Skin epidermis (tissue), 12 donors: Measurements from ENCODE around the gene MRTFA.
"Not testable (repeated sequence)": the region's sequence is repeated elsewhere in the genome, so short reads cannot be mapped to it uniquely, and the experiment has no call there.

ENCODE experiments used
- H3K27ac ChIP-seq, 21 experiments: fragments of 200-600 bp; sonication (generic) in 11 of 21; one replicate each; pipeline ENCODE4 v1.5.0; 2020; ENCODE audit warnings: mild to moderate bottlenecking in 3 of 21, inconsistent platforms in 2 of 21, moderate library complexity in 2 of 21
- H3K4me3 ChIP-seq, 7 experiments: fragments of 200-600 bp; sonication (generic) in 2 of 7; one replicate each; pipeline ENCODE4 v1.5.0; 2020; ENCODE audit warnings: inconsistent platforms in 2 of 7, mild to moderate bottlenecking in 2 of 7, moderate library complexity in 1 of 7

The MRTFA gene

GRCh38 chr22:40533712-40534378 lies 102.7 kb downstream of the MRTFA start:
- peak overlapping the region in 16 of 21 experiments; percentile 24 to 86 (median 57) for H3K27ac ChIP-seq
- H3K4me3 ChIP-seq, result peak overlapping the region in 6 of 7 experiments; percentile 8 to 27 (median 16)

GRCh38 chr22:40531951-40532900 lies 104.3 kb downstream of the MRTFA start:
- Histone ChIP-seq H3K4me3 (peak overlapping the region in 3 of 7 experiments; percentile 8 to 21 (median 11)), H3K27ac (peak overlapping the region in 9 of 21 experiments; percentile 4 to 86 (median 47))

DNA sequence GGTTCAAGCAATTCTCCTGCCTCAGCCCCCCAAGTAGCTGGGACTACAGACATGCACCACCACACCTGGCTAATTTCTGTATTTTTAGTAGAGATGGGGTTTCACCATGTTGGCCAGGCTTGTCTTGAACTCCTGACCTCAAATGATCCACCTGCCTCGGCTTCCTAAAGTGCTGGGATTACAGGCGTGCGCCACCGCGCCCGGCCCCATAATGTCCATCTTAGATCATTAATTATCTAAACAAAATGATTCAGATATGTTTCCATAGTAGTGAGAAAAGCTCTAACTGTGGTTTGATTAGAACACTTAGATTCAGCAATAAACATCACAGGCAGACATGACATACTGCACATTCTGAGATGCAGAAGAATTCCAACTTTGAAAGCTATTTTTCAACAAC lies 106.1 kb downstream of the MRTFA start:
- H3K27ac ChIP-seq, H3K4me3 ChIP-seq: not testable (repeated sequence)

- Histone ChIP-seq H3K4me3 (no peak overlapping the region), H3K27ac (no peak overlapping the region)
Observed at GRCh38 chr22:40529821-40530220, 106.7 kb downstream of the MRTFA start.

- no peak overlapping the region for H3K27ac ChIP-seq
- H3K4me3 ChIP-seq, result no peak overlapping the region
Observed at GRCh38 chr22:40526960-40527359, 109.6 kb downstream of the MRTFA start.

DNA sequence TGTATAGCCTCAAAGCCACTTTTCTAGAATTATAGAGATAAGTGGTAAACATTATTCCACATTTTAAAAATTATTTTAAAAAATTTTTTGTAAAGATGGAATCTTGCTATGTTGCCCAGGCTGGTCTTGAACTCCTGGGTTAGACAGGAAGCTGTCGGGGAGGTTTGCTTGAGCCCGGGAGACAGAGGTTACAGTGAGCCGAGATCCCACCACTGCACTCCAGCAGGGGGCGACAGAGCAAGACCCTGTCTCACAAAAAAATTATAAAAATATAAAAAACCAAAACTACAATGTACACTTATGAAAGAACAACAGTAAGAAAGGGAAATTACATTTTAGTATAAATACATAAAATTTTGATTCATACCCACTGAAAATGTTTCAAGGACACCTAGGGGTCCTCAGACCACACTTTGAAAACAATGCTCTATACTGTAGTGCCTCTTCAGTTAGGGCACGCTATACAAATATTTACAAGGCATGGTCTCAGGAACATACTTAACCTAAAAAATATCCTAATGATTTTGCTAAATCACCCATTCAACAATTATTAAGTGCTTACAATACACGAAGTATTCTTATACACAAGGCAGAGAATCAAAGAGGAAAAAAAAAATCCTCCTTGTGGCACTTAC lies 111.2 kb downstream of the MRTFA start:
- Histone ChIP-seq H3K4me3 (no peak overlapping the region), H3K27ac (no peak overlapping the region)

- no peak overlapping the region for H3K27ac ChIP-seq
- H3K4me3 ChIP-seq, result no peak overlapping the region
Observed at GRCh38 chr22:40524392-40525249, 111.9 kb downstream of the MRTFA start.

DNA sequence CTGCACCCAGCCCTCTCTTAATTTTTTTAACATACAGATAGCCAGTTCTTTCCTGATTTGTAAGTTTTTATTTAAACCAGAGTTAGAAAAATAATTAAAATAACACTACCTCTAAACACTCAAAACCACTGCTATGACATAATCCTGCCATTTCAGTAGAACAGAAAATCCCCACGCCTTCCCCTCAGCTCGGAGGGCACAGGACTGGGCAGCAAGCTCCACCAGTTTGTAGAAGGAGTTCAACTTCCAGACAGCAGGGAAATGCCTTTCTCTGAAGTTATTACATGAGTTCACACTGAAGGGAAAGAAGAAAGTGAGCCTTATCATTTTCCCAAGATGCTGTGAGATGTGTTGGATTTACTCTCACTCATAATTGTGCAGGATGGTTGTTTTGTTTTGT lies 114.4 kb downstream of the MRTFA start:
- H3K27ac ChIP-seq, result no peak overlapping the region
- no peak overlapping the region for H3K4me3 ChIP-seq

DNA sequence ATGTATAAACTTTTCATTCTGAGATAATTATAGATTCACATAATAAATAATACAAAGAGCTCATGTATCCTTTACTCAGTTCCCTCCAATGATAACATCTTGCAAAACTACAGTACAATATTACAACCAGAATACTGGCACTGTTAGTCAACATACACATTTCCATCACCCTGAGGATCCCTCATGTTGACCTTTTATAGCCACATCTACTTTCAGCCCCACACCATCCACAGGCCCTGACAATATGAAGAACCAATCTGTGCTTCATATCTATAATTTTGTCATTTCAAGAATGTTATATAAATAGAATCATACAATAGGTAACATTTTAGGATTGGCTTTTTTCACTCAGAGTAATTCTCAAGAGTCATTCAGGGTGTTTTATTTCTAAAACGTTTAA lies 115.5 kb downstream of the MRTFA start:
- H3K4me3 ChIP-seq, result no peak overlapping the region
- no peak overlapping the region for H3K27ac ChIP-seq

DNA sequence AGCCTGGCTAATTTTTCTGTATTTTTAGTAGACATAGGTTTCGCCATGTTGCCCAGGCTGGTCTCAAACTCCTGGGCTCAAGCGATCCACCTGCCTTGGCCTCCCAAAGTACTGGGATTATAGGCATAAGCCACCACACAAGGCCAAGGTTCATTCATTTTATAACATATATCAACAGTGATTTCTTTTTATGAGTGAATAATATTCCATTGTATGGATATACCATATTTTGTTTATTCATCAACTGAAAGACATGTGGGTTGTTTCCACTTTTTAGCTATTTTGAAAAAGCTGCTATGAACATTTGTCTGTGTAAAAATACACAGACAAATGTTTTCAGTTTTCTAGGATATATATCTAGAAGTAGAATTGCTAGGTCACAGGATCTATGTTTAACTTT lies 116.0 kb downstream of the MRTFA start:
- Histone ChIP-seq H3K4me3 (no peak overlapping the region), H3K27ac (no peak overlapping the region)

DNA sequence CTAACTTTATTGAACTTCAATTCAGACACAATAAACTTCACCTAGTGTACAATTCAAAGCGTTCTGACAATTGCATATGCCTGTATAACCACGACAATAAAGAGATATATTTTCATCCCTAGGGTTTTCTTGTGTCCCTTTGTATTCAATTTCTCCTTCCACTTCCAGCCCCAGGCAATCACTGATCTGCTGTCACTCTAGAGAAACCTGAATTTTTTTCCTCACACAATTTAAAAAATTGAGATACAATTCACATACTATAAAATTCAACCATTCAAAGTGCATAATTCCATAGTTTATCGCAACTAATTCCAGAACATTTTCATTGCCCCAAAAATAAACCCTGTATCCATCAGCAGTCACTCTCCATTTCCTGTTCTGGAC lies 116.6 kb downstream of the MRTFA start:
- Histone ChIP-seq H3K4me3 (no peak overlapping the region), H3K27ac (peak overlapping the region in 4 of 21 experiments; percentile 24 to 67 (median 57))

DNA sequence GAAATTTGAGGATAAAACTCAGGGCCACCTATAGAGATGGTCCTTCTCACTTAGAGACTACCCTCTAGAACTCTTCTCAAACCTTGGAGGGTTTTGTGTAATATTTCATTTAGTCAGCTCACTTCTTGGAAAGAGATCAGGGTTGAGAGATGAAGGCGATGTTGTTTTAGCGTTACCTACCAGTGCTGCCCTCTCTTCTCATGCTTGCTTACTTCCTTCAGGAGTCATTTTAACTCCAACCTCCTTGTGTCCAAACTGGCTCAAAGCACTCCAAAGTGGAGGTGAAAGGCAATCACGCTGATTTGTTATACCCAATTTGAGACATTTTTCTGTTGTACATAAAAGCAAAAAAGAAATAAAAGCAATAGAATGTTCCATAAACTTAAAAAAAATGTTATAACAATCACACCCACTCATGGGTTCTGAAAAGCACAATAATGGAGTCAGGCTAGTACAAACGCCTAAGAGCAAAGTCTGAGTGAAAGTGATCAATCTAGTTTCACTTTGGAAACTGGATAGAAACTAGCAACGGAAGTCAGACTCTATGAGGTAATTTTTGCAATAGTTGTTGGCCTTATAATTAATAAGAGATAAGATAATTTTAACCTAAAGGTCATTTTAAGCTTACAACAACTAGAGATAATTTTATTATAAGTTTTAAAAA lies 117.1 kb downstream of the MRTFA start:
- Histone ChIP-seq H3K4me3 (no peak overlapping the region), H3K27ac (peak overlapping the region in 7 of 21 experiments; percentile 1 to 67 (median 56))

GRCh38 chr22:40518840-40519239 lies 117.7 kb downstream of the MRTFA start:
- H3K4me3 ChIP-seq, result no peak overlapping the region

DNA sequence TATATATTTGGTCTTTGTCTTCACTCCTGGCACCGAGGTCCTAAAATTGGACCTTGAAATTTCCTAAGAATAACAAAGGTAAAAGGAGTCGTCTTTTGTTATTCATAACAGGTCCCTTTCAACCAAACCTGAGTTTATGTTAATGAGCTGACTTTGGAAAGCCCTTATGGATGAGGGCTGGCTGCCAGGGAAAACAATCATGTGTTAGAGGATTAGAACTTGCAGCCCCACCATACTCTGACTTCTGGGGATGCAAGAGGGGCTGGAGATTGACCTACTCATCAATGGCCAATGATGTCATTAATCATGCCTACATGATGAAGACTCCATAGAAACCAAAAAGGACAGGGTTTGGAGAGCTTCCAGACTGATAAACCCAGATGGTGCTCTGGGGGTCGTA lies 118.9 kb downstream of the MRTFA start:
- Histone ChIP-seq H3K4me3 (no peak overlapping the region), H3K27ac (no peak overlapping the region)

More at GRCh38 chr22:40518840-40519239, 117.7 kb downstream of the MRTFA start:
- peak overlapping the region in 5 of 21 experiments; percentile 1 to 58 (median 56) for H3K27ac ChIP-seq

DNA sequence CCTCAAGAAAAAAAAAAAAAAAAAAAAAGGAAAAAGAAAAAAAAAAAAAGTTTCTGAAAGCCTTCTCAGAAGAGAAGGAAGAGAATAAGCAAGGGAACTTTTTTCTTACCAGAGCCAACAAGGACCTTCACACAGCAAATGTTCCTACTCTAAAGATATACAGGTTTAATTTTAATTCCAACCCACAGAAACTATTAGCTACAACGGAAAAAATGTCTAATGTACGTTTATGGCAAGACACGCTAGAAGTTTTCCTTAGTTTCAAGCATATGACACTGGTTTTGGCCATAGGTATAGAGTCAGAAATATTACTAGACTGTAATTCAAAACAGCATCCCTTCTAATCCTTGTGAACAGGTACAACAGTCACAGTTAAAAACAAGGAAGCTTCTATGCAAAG lies 120.1 kb downstream of the MRTFA start:
- no peak overlapping the region for H3K27ac ChIP-seq

DNA sequence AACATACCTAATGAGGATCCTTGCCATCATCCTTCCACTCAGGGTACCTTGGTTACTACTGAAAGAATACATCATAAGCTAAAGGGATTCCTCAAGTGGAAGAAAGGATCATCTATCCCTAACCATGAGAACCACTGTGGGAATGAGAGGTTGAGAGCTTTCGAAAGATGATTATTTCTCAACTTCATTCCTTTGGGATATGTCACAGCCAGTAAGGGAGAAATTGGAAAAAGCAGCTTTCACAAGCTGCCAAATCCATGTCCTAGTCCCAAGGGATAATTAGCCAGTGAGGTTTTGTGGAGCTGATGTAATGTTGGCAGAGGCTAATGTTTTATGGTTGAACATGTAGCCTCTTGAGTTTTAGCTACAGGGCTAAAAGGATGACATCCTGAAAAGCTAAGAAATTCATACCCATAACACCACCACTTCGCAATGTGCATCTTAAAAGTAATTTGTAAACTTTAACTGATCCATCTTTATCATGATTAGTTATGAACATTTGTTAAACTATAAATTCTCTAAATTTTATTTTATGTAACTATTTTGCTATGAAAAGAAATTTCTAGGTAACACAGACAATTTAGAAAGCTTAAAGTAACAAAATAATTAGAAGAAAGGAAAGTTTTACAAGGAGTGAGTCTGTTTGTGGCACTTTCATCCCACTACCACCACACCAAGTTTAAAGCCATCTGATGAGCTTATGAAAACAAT lies 123.9 kb downstream of the MRTFA start:
- Histone ChIP-seq H3K4me3 (no peak overlapping the region), H3K27ac (peak overlapping the region in 18 of 21 experiments; percentile 10 to 80 (median 44))

More for the DNA sequence above, 120.1 kb downstream of the MRTFA start:
- H3K4me3 ChIP-seq, result no peak overlapping the region

DNA sequence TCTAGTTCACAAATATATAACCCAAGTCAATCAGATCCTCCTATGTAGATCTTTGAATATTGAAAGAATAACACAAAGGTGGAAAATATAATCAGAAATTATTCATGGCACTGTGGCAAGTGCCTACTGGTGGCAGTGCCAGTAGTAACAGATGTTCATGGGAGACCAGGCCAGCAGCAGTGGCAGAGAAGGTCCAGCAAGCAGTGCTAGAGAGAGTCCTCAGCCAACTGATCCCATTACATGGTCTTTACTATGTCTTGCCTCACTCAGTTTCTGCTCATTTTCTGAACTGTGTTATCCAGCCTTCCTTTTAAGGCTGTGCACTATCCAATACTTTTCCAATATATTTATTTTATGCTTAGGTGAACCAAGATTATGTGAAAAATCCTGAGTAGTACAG lies 124.9 kb downstream of the MRTFA start:
- H3K27ac ChIP-seq, result peak overlapping the region in 18 of 21 experiments; percentile 10 to 80 (median 46)
- H3K4me3 ChIP-seq, result no peak overlapping the region
